ENCODE measurements around the gene ZBTB7B.

GRCh38 chr1:154964359-154964758 is 38.2 kb upstream of the ZBTB7B start:
- no peak for TF ChIP-seq CTCF (IDR thresholded peaks at IDR 0.05)
- no peak for TF ChIP-seq POLR2A (IDR thresholded peaks at IDR 0.05)

Measured in body of pancreas (tissue), 4 donors.